PC-3 (cell line): Measurements from ENCODE around the gene C9orf72. TPM values are rescaled to one million over a fixed set of nuclear protein-coding genes. Genes with fewer than 3 reads are reported as not detected.

Experiments
- ATAC-seq: fragments of 200-7000 bp; cut with Tn5 transposase; 2 replicates; pipeline ENCODE4 v1.9.1; 2020; ENCODE audit warnings: mild to moderate bottlenecking, moderate library complexity
- BruUV-seq: library from RNA; stranded (reverse); fragments of 400-500 nt; replicated peaks from 2 replicates; lab custom pipeline; 2021; lab: Mats Ljungman, UMichigan
- CTCF ChIA-PET: fragments of 300-600 bp; sonication (Branson Sonifier 250); formaldehyde crosslinking; loops from one replicate; lab custom pipeline; 2022; ENCODE audit warnings: antibody characterized with exemption; lab: Charles Lee
- POLR2A ChIA-PET: fragments of 300-600 bp; sonication (Branson Sonifier 250); formaldehyde crosslinking; loops from one replicate; lab custom pipeline; 2022; ENCODE audit warnings: antibody characterized with exemption; ENCODE audit not compliant: unreplicated experiment; lab: Charles Lee
- DNase-seq: peaks from one replicate; pipeline ENCODE4 v3.0.0-alpha.2; 2015
- H2AFZ ChIP-seq: fragments of 300-600 bp; sonication (generic); 2 replicates; pipeline ENCODE4 v1.6.0; 2016; ENCODE audit warnings: antibody characterized with exemption, low read length
- H3F3A ChIP-seq: fragments of 300-600 bp; sonication (generic); one replicate; pipeline ENCODE4 v1.6.0; 2017; ENCODE audit warnings: antibody characterized with exemption, low read length, control low read depth, mild to moderate bottlenecking; ENCODE audit not compliant: unreplicated experiment
- H3K27ac ChIP-seq: fragments of 300-600 bp; sonication (generic); 2 replicates; pipeline ENCODE4 v1.5.1; 2016; ENCODE audit warnings: mild to moderate bottlenecking, low read length
- H3K27me3 ChIP-seq: fragments of 300-600 bp; sonication (generic); 2 replicates; pipeline ENCODE4 v1.6.1; 2016; ENCODE audit warnings: low read length, mixed read lengths
- H3K36me3 ChIP-seq: fragments of 300-600 bp; sonication (generic); 2 replicates; pipeline ENCODE4 v1.6.1; 2016; ENCODE audit warnings: low read depth, mixed run types, low read length, mixed read lengths
- H3K4me1 ChIP-seq: fragments of 300-600 bp; sonication (generic); 2 replicates; pipeline ENCODE4 v1.5.1; 2016; ENCODE audit warnings: low read length; ENCODE audit not compliant: insufficient read depth
- H3K4me2 ChIP-seq: fragments of 300-600 bp; sonication (generic); 2 replicates; pipeline ENCODE4 v1.6.0; 2016; ENCODE audit warnings: low read length
- H3K4me3 ChIP-seq: fragments of 300-600 bp; sonication (generic); 2 replicates; pipeline ENCODE4 v1.5.1; 2016; ENCODE audit warnings: mild to moderate bottlenecking, low read length, mixed read lengths
- H3K79me2 ChIP-seq: fragments of 300-600 bp; sonication (generic); 2 replicates; pipeline ENCODE4 v1.6.1; 2017; ENCODE audit warnings: low read length, mixed read lengths
- H3K9ac ChIP-seq: fragments of 300-600 bp; sonication (generic); 2 replicates; pipeline ENCODE4 v1.6.0; 2016; ENCODE audit warnings: mild to moderate bottlenecking, low read length
- H3K9me2 ChIP-seq: fragments of 300-600 bp; sonication (generic); replicated peaks from 2 replicates; pipeline ENCODE4 v1.6.1; 2016; ENCODE audit warnings: mixed run types, low read length, mixed read lengths
- H3K9me3 ChIP-seq: fragments of 300-600 bp; sonication (generic); 2 replicates; pipeline ENCODE4 v1.6.1; 2016; ENCODE audit warnings: low read length, mixed read lengths
- H4K20me1 ChIP-seq: fragments of 300-600 bp; sonication (generic); 2 replicates; pipeline ENCODE4 v1.6.1; 2016; ENCODE audit warnings: low read length, mixed read lengths
- EZH2 ChIP-seq: fragments of 300-600 bp; sonication (generic); IDR thresholded peaks from one replicate; pipeline ENCODE4 v1.6.1; 2017; ENCODE audit warnings: antibody characterized with exemption, mild to moderate bottlenecking, low read length; ENCODE audit not compliant: unreplicated experiment
- EZH2phosphoT487 ChIP-seq: fragments of 300-600 bp; sonication (generic); IDR thresholded peaks from 2 replicates; pipeline ENCODE4 v1.6.1; 2018; ENCODE audit warnings: mild to moderate bottlenecking, antibody characterized with exemption, low read length, borderline replicate concordance
- intact Hi-C: fragments of 100-400 bp; cut with micrococcal nuclease; formaldehyde crosslinking; loops from 2 replicates; pipeline ENCODE4 v1.9.0; 2023
- total RNA-seq: library from RNA; depleted of rRNA; stranded (reverse); fragments of >200 nt; gene quantifications from 2 replicates; pipeline ENCODE4 v1.2.3, GENCODE V29; 2014
- TF ChIP-seq, protein P1 (sequence below): fragments of 300-600 bp; sonication (generic); conservative IDR thresholded peaks from 2 replicates; pipeline ENCODE4 v1.5.1; 2017; ENCODE audit warnings: antibody characterized with exemption, low read depth, mild to moderate bottlenecking, low read length

C9orf72 gene
- total RNA-seq, 1 experiment from 2014 or later, result 10.4 TPM

DNA sequence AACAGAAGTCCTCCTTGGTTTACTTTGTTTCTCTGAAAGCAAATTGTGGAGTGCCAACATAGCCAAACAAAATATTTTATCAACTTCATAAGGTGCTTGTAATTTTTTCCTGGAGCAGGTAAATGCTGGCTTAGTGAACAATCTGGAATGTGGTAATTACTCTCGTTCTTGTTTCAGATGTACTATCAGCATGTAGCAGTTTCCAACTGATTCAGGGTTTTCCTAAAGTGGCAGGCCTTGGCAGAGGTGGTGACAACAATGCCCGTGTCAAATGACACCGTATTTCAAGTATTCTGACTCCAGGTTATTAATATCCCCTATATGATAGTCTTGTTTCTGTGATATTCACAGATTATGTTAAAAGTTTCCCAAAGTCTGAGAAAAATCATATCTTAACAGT is 1.2 kb downstream of the C9orf72 start:
- Histone ChIP-seq H3K4me1 (peaks cover 43% of the 10 kb centered on the region), H2AFZ (no peak overlapping the region), H3K27ac (peak overlapping the region; percentile 86; the same call in 1 of the 2 replicates), H3K27me3 (no peaks in the 10 kb centered on the region), H4K20me1 (no peaks in the 10 kb centered on the region), H3F3A (peaks cover 6% of the 10 kb centered on the region), H3K9me3 (no peaks in the 10 kb centered on the region), H3K36me3 (no peaks in the 10 kb centered on the region), H3K9ac (peak overlapping the region; percentile 86), H3K4me2 (peak overlapping the region; percentile 89), H3K79me2 (peaks cover 46% of the 10 kb centered on the region), H3K4me3 (peak overlapping the region; percentile 89), H3K9me2 (no peaks in the 10 kb centered on the region)
- no TSS peak for BruUV-seq
- DNase-seq (no peak), ATAC-seq (no peak)
- intact Hi-C loops, result loop anchor here (10.0 kb wide), 1 partner anchor 153 kb away; no protein-coding TSS in a partner anchor
- CTCF ChIA-PET, result no interaction called here
- POLR2A ChIA-PET, result no interaction called here
- TF ChIP-seq EZH2, result no peak
- TF ChIP-seq EZH2phosphoT487, result no peak
- TF ChIP-seq, protein P1, sequence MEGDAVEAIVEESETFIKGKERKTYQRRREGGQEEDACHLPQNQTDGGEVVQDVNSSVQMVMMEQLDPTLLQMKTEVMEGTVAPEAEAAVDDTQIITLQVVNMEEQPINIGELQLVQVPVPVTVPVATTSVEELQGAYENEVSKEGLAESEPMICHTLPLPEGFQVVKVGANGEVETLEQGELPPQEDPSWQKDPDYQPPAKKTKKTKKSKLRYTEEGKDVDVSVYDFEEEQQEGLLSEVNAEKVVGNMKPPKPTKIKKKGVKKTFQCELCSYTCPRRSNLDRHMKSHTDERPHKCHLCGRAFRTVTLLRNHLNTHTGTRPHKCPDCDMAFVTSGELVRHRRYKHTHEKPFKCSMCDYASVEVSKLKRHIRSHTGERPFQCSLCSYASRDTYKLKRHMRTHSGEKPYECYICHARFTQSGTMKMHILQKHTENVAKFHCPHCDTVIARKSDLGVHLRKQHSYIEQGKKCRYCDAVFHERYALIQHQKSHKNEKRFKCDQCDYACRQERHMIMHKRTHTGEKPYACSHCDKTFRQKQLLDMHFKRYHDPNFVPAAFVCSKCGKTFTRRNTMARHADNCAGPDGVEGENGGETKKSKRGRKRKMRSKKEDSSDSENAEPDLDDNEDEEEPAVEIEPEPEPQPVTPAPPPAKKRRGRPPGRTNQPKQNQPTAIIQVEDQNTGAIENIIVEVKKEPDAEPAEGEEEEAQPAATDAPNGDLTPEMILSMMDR, result no peak

DNA sequence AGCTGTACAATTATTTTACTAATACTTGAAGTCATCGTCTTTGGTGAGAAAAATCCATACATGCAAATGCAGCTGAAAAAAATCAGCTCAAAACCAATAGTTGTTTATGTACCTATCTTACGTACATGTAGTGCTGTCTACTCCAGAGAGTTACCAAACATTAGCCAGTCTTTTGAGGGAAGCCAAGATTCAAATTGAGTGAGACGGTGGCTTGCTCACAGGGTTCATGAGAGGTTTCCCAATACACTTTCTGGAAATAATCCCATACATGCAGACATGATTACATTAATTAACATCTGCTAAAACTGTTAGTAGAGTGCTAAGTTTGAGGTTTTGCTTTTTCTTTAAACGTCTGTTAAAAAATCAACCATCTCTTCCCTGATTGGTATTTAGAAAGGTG is 2.3 kb downstream of the C9orf72 start:
- no peak for ATAC-seq
- Histone ChIP-seq H3K9ac (no peak overlapping the region), H4K20me1 (no peaks in the 10 kb centered on the region), H3K4me1 (peaks cover 46% of the 10 kb centered on the region), H3K27ac (no peak overlapping the region), H3F3A (peaks cover 6% of the 10 kb centered on the region), H3K4me2 (no peak overlapping the region), H3K9me2 (no peaks in the 10 kb centered on the region), H3K9me3 (no peaks in the 10 kb centered on the region), H2AFZ (no peak overlapping the region), H3K79me2 (peaks cover 53% of the 10 kb centered on the region), H3K36me3 (peaks cover 6% of the 10 kb centered on the region; the same call in 1 of the 2 replicates), H3K27me3 (no peaks in the 10 kb centered on the region), H3K4me3 (no peak overlapping the region)
- ChIA-PET POLR2A (no interaction called here), CTCF (no interaction called here)
- BruUV-seq, result no TSS peak
- DNase-seq, result no peak
- intact Hi-C loops, result loop anchor here (10.0 kb wide), 1 partner anchor 154 kb away; no protein-coding TSS in a partner anchor
- TF ChIP-seq, protein P1, result no peak
- TF ChIP-seq EZH2 (no peak), EZH2phosphoT487 (no peak)

DNA sequence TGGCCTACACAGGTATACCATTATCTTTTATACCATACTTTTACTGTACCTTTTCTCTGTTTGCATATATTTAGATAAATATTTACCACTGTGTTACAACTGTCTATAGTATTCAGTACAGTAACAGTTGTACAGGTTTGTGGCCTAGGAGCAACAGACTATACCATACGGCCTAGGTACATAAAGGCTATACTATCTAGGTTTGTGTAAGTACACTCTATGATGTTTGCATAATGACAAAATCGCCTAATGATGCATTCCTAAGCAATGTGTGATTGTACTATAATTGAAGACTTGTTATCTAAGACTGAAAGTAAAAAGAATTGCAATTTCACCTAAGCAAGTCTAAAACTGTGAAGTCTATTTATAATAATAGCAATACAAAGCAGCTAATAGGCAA is 3.9 kb downstream of the C9orf72 start:
- intact Hi-C loops, result no loop called here
- H3K27me3 ChIP-seq, result no peaks in the 10 kb centered on the region
- POLR2A ChIA-PET, result no interaction called here
- peaks cover 6% of the 10 kb centered on the region for H3F3A ChIP-seq
- DNase-seq (peak; percentile 84), ATAC-seq (peak; percentile 68)
- peaks cover 45% of the 10 kb centered on the region for H3K4me1 ChIP-seq
- H3K9me2 ChIP-seq, result no peaks in the 10 kb centered on the region
- no peaks in the 10 kb centered on the region for H4K20me1 ChIP-seq
- TF ChIP-seq, protein P1, result no peak
- no peak for TF ChIP-seq EZH2phosphoT487
- no peak for TF ChIP-seq EZH2
- H3K4me2 ChIP-seq, result peak overlapping the region; percentile 81
- H3K9ac ChIP-seq, result no peak overlapping the region
- H3K79me2 ChIP-seq, result peaks cover 53% of the 10 kb centered on the region
- H3K9me3 ChIP-seq, result no peaks in the 10 kb centered on the region
- CTCF ChIA-PET, result no interaction called here
- H3K4me3 ChIP-seq, result peak overlapping the region; percentile 55
- H3K27ac ChIP-seq, result peak overlapping the region; percentile 70
- H2AFZ ChIP-seq, result no peak overlapping the region
- peaks cover 8% of the 10 kb centered on the region; the same call in 1 of the 2 replicates for H3K36me3 ChIP-seq
- BruUV-seq, result no TSS peak
